Mesothelial cell of epicardium (in vitro differentiated cells): ENCODE results near the gene LIN52. TPM values are rescaled to one million over a fixed set of nuclear protein-coding genes. Genes with fewer than 3 reads are reported as not detected.

ENCODE experiments used
- DNase-seq, 2 experiments: peaks; one replicate each; pipeline ENCODE4 v3.0.0; 2021; ENCODE audit warnings: low spot score in 2 of 2; ENCODE audit not compliant: unreplicated experiment in 2 of 2
- H3K27ac Mint-ChIP-seq: 2 replicates; pipeline ENCODE4 v1.8.0; 2021; ENCODE audit warnings: mixed read lengths
- H3K27me3 Mint-ChIP-seq: 2 replicates; pipeline ENCODE4 v1.8.0; 2021; ENCODE audit warnings: low read depth, mixed read lengths
- H3K36me3 Mint-ChIP-seq: 2 replicates; pipeline ENCODE4 v1.8.0; 2021; ENCODE audit warnings: mixed read lengths
- H3K4me1 Mint-ChIP-seq: 2 replicates; pipeline ENCODE4 v1.8.0; 2021; ENCODE audit warnings: mixed read lengths
- H3K4me3 Mint-ChIP-seq: 2 replicates; pipeline ENCODE4 v1.8.0; 2021; ENCODE audit warnings: mild to moderate bottlenecking, moderate library complexity, mixed read lengths
- H3K9me3 Mint-ChIP-seq: 2 replicates; pipeline ENCODE4 v1.8.0; 2021; ENCODE audit warnings: mixed read lengths
- CTCF ChIP-seq: fragments of 200-600 bp; sonication (generic); IDR thresholded peaks from one replicate; pipeline ENCODE4 v1.5.0; 2021; ENCODE audit warnings: antibody characterized with exemption; ENCODE audit not compliant: unreplicated experiment
- total RNA-seq: library from RNA; stranded (reverse); gene quantifications from 3 replicates; pipeline ENCODE4 v1.2.1, GENCODE V29; 2021

LIN52 gene
- total RNA-seq, 1 donor from 2014 or later = 11.4 TPM

GRCh38 chr14:74083784-74084276 is 926 bp upstream of the LIN52 start:
- no peak for TF ChIP-seq CTCF
- Mint-ChIP-seq H3K36me3 (no peaks in the 10 kb centered on the region), H3K27me3 (no peaks in the 10 kb centered on the region), H3K9me3 (no peaks in the 10 kb centered on the region), H3K4me3 (peak overlapping the region; percentile 95), H3K27ac (peak overlapping the region; percentile 98), H3K4me1 (peaks cover 18% of the 10 kb centered on the region)
- DNase-seq = no peak

GRCh38 chr14:74085047-74085637 is 386 bp downstream of the LIN52 start:
- no peaks in the 10 kb centered on the region for H3K27me3 Mint-ChIP-seq
- H3K4me3 Mint-ChIP-seq = peak overlapping the region; percentile 95
- no peak for TF ChIP-seq CTCF
- H3K9me3 Mint-ChIP-seq = no peaks in the 10 kb centered on the region
- H3K4me1 Mint-ChIP-seq = peaks cover 18% of the 10 kb centered on the region
- DNase-seq = no peak
- H3K36me3 Mint-ChIP-seq = no peaks in the 10 kb centered on the region
- H3K27ac Mint-ChIP-seq = peak overlapping the region; percentile 98

- no peaks in the 10 kb centered on the region for H3K27me3 Mint-ChIP-seq
- H3K4me1 Mint-ChIP-seq = peaks cover 18% of the 10 kb centered on the region
- no peaks in the 10 kb centered on the region for H3K9me3 Mint-ChIP-seq
- TF ChIP-seq CTCF = no peak
- H3K27ac Mint-ChIP-seq = peak overlapping the region; percentile 98
- DNase-seq = no peak
- peak overlapping the region; percentile 95 for H3K4me3 Mint-ChIP-seq
- no peaks in the 10 kb centered on the region for H3K36me3 Mint-ChIP-seq
These were observed 1.1 kb downstream of the LIN52 start for GRCh38 chr14:74085828-74086227.

- Mint-ChIP-seq H3K4me3 (no peak overlapping the region), H3K4me1 (peaks cover 9% of the 10 kb centered on the region), H3K9me3 (no peaks in the 10 kb centered on the region), H3K27ac (no peak overlapping the region), H3K27me3 (no peaks in the 10 kb centered on the region), H3K36me3 (no peaks in the 10 kb centered on the region)
- TF ChIP-seq CTCF = no peak
- no peak for DNase-seq
These were observed 4.7 kb downstream of the LIN52 start for GRCh38 chr14:74089251-74090020.

- TF ChIP-seq CTCF = no peak
- no peaks in the 10 kb centered on the region for H3K27me3 Mint-ChIP-seq
- no peak for DNase-seq
- H3K27ac Mint-ChIP-seq = no peak overlapping the region
- no peak overlapping the region for H3K4me3 Mint-ChIP-seq
- no peaks in the 10 kb centered on the region for H3K9me3 Mint-ChIP-seq
- H3K4me1 Mint-ChIP-seq = no peaks in the 10 kb centered on the region
- H3K36me3 Mint-ChIP-seq = peaks cover 21% of the 10 kb centered on the region
These were observed 20.6 kb downstream of the LIN52 start for GRCh38 chr14:74105381-74105780.
